ENCODE results near the gene ACTR8. TPM values are rescaled to one million over a fixed set of nuclear protein-coding genes. Genes with fewer than 3 reads are reported as not detected.
"Not testable (repeated sequence)": the region's sequence is repeated elsewhere in the genome, so short reads cannot be mapped to it uniquely, and the experiment has no call there.

ACTR8 gene
- total RNA-seq, 1 experiment from 2014 or later, result 29.9 TPM

GRCh38 chr3:53927208-53927872 lies 45.4 kb upstream of the ACTR8 start:
- H3K9me3 Mint-ChIP-seq; H3K36me3 Mint-ChIP-seq; ATAC-seq; POLR2A ChIA-PET; H3K27me3 Mint-ChIP-seq (ENCODE audit: low read depth): not testable (repeated sequence)
- TF ChIP-seq FOXP1 (CRISPR knock-in tag; IDR thresholded peaks at IDR 0.05; ENCODE audit: borderline replicate concordance) (0 out of 2 replicates have a peak, but pooled peaks have one; percentile 25), ZNF281 (CRISPR knock-in tag; IDR thresholded peaks at IDR 0.05) (0 out of 2 replicates have a peak, but pooled peaks have one; percentile 18), FOXK1 (CRISPR knock-in tag; IDR thresholded peaks at IDR 0.05) (peak; percentile 60; the same call in 1 of the 2 replicates), FOXP4 (CRISPR knock-in tag; IDR thresholded peaks at IDR 0.05) (0 out of 2 replicates have a peak, but pooled peaks have one; percentile 18)
- H3K4me3 Mint-ChIP-seq, result peak overlapping the region; percentile 67
- CTCF ChIA-PET, result interaction anchor here (1.5 kb wide), 1 partner anchor 12 kb away, joined by 5 read pairs; no protein-coding TSS in a partner anchor
- peaks cover 14% of the 10 kb centered on the region for H3K4me1 Mint-ChIP-seq
- peak; percentile 68 for DNase-seq (ENCODE audit: low spot score)
- peak overlapping the region; percentile 76 for H3K27ac Mint-ChIP-seq

- TF ChIP-seq TCF7 (CRISPR knock-in tag; IDR thresholded peaks at IDR 0.05; ENCODE audit: low read depth) (no peak), NFYB (CRISPR knock-in tag; conservative IDR thresholded peaks at IDR 0.05; ENCODE audit: low read depth) (no peak), MYBL2 (CRISPR knock-in tag; IDR thresholded peaks at IDR 0.05) (no peak), HMGA2 (CRISPR knock-in tag; IDR thresholded peaks at IDR 0.05) (peak; percentile 53; the same call in 1 of the 2 replicates), CREM (CRISPR knock-in tag; IDR thresholded peaks at IDR 0.05) (no peak), USF2 (CRISPR knock-in tag; IDR thresholded peaks at IDR 0.05) (no peak)
- Mint-ChIP-seq H3K27me3 (ENCODE audit: low read depth) (peaks cover 24% of the 10 kb centered on the region), H3K4me1 (no peaks in the 10 kb centered on the region), H3K27ac (no peak overlapping the region), H3K9me3 (peaks cover 20% of the 10 kb centered on the region), H3K36me3 (peaks cover 7% of the 10 kb centered on the region), H3K4me3 (no peak overlapping the region)
- ChIA-PET POLR2A (no interaction called here), CTCF (interaction anchor here (1.3 kb wide), 1 partner anchor 30 kb away, joined by 3 read pairs; the partner anchor contains the start of gene SELENOK)
- DNase-seq (ENCODE audit: low spot score), result no peak
- ATAC-seq, result no peak
Measured at GRCh38 chr3:53921296-53921695, 39.3 kb upstream of the ACTR8 start.

- Mint-ChIP-seq H3K9me3 (peaks cover 16% of the 10 kb centered on the region), H3K36me3 (0 out of 2 replicates have a peak, but pooled peaks cover 3% of the 10 kb centered on the region), H3K4me1 (no peaks in the 10 kb centered on the region), H3K4me3 (no peak overlapping the region), H3K27ac (no peak overlapping the region), H3K27me3 (ENCODE audit: low read depth) (peaks cover 21% of the 10 kb centered on the region)
- CTCF ChIA-PET, result interaction anchor here (1.3 kb wide), 1 partner anchor 28 kb away, joined by 3 read pairs; the partner anchor contains the start of gene SELENOK
- ATAC-seq (no peak), DNase-seq (ENCODE audit: low spot score) (no peak)
- TF ChIP-seq STAT6 (CRISPR knock-in tag; conservative IDR thresholded peaks at IDR 0.05; ENCODE audit: low read depth) (no peak), ZNF263 (CRISPR knock-in tag; IDR thresholded peaks at IDR 0.05; ENCODE audit: low read depth) (no peak), USF1 (CRISPR knock-in tag; IDR thresholded peaks at IDR 0.05) (no peak), KAT7 (CRISPR knock-in tag; IDR thresholded peaks at IDR 0.05; ENCODE audit: borderline replicate concordance) (no peak), NR2C2 (CRISPR knock-in tag; IDR thresholded peaks at IDR 0.05) (no peak)
- POLR2A ChIA-PET, result no interaction called here
Measured at GRCh38 chr3:53919741-53920140, 37.8 kb upstream of the ACTR8 start.

All from WTC11 (cell line).